ENCODE data around the gene SPATS2L.

SPATS2L gene

GRCh38 chr2:200486529-200486928, 180.0 kb downstream of the SPATS2L start:
- Histone ChIP-seq H3K36me3 (ENCODE audit: control insufficient read depth, low read length) (peaks cover 7% of the 10 kb centered on the region), H3K4me3 (ENCODE audit: low read length) (no peak overlapping the region), H3K27me3 (ENCODE audit: control insufficient read depth, low read length) (no peaks in the 10 kb centered on the region), H3K9me2 (replicated peaks; ENCODE audit: control insufficient read depth, low read length) (no peaks in the 10 kb centered on the region), H4K20me1 (ENCODE audit: control insufficient read depth, insufficient read depth, low read depth, low read length) (no peaks in the 10 kb centered on the region), H3K9me3 (ENCODE audit: control insufficient read depth, insufficient read depth, low read length) (no peaks in the 10 kb centered on the region), H3K79me2 (ENCODE audit: control insufficient read depth, low read length) (no peaks in the 10 kb centered on the region), H3K27ac (ENCODE audit: low read depth, low read length) (no peak overlapping the region), H3K4me2 (ENCODE audit: low read length) (no peak overlapping the region), H3F3A (ENCODE audit: control insufficient read depth, insufficient read depth) (no peaks in the 10 kb centered on the region), H3K4me1 (ENCODE audit: control insufficient read depth, low read length) (no peaks in the 10 kb centered on the region)
- TF ChIP-seq CTCF (IDR thresholded peaks at IDR 0.05; ENCODE audit: low read depth, low read length, poor library complexity, severe bottlenecking), result no peak
- no peak for TF ChIP-seq EZH2phosphoT487 (IDR thresholded peaks at IDR 0.05; ENCODE audit: borderline replicate concordance, low read length)

GRCh38 chr2:200488169-200488568, 181.7 kb downstream of the SPATS2L start:
- H4K20me1 ChIP-seq (ENCODE audit: control insufficient read depth, insufficient read depth, low read depth, low read length), result no peaks in the 10 kb centered on the region
- no peak for TF ChIP-seq EZH2phosphoT487 (IDR thresholded peaks at IDR 0.05; ENCODE audit: borderline replicate concordance, low read length)
- TF ChIP-seq CTCF (IDR thresholded peaks at IDR 0.05; ENCODE audit: low read depth, low read length, poor library complexity, severe bottlenecking), result no peak
- no peak overlapping the region for H3K4me2 ChIP-seq (ENCODE audit: low read length)
- no peaks in the 10 kb centered on the region for H3K9me2 ChIP-seq (replicated peaks; ENCODE audit: control insufficient read depth, low read length)
- H3K9me3 ChIP-seq (ENCODE audit: control insufficient read depth, insufficient read depth, low read length), result no peaks in the 10 kb centered on the region
- H3K27ac ChIP-seq (ENCODE audit: low read depth, low read length), result no peak overlapping the region
- H3K4me1 ChIP-seq (ENCODE audit: control insufficient read depth, low read length), result no peaks in the 10 kb centered on the region
- no peaks in the 10 kb centered on the region for H3K79me2 ChIP-seq (ENCODE audit: control insufficient read depth, low read length)
- no peaks in the 10 kb centered on the region for H3K27me3 ChIP-seq (ENCODE audit: control insufficient read depth, low read length)
- no peaks in the 10 kb centered on the region for H3F3A ChIP-seq (ENCODE audit: control insufficient read depth, insufficient read depth)
- H3K36me3 ChIP-seq (ENCODE audit: control insufficient read depth, low read length), result peaks cover 24% of the 10 kb centered on the region
- H3K4me3 ChIP-seq (ENCODE audit: low read length), result no peak overlapping the region

- Histone ChIP-seq H3F3A (ENCODE audit: control insufficient read depth, insufficient read depth) (no peaks in the 10 kb centered on the region), H3K27me3 (ENCODE audit: control insufficient read depth, low read length) (no peaks in the 10 kb centered on the region), H3K36me3 (ENCODE audit: control insufficient read depth, low read length) (peaks cover 32% of the 10 kb centered on the region), H3K4me1 (ENCODE audit: control insufficient read depth, low read length) (no peaks in the 10 kb centered on the region), H3K4me3 (ENCODE audit: low read length) (no peak overlapping the region), H3K9me3 (ENCODE audit: control insufficient read depth, insufficient read depth, low read length) (no peaks in the 10 kb centered on the region), H4K20me1 (ENCODE audit: control insufficient read depth, insufficient read depth, low read depth, low read length) (no peaks in the 10 kb centered on the region), H3K9me2 (replicated peaks; ENCODE audit: control insufficient read depth, low read length) (no peaks in the 10 kb centered on the region), H3K4me2 (ENCODE audit: low read length) (no peak overlapping the region), H3K27ac (ENCODE audit: low read depth, low read length) (no peak overlapping the region), H3K79me2 (ENCODE audit: control insufficient read depth, low read length) (no peaks in the 10 kb centered on the region)
- no peak for TF ChIP-seq CTCF (IDR thresholded peaks at IDR 0.05; ENCODE audit: low read depth, low read length, poor library complexity, severe bottlenecking)
- no peak for TF ChIP-seq EZH2phosphoT487 (IDR thresholded peaks at IDR 0.05; ENCODE audit: borderline replicate concordance, low read length)
These were observed 183.5 kb downstream of the SPATS2L start for GRCh38 chr2:200490001-200490400.

- Histone ChIP-seq H3K4me2 (ENCODE audit: low read length) (no peak overlapping the region), H3K4me3 (ENCODE audit: low read length) (no peak overlapping the region), H3K9me3 (ENCODE audit: control insufficient read depth, insufficient read depth, low read length) (no peaks in the 10 kb centered on the region), H3K27me3 (ENCODE audit: control insufficient read depth, low read length) (no peaks in the 10 kb centered on the region), H3K36me3 (ENCODE audit: control insufficient read depth, low read length) (peaks cover 41% of the 10 kb centered on the region), H4K20me1 (ENCODE audit: control insufficient read depth, insufficient read depth, low read depth, low read length) (no peaks in the 10 kb centered on the region), H3K27ac (ENCODE audit: low read depth, low read length) (no peak overlapping the region), H3K9me2 (replicated peaks; ENCODE audit: control insufficient read depth, low read length) (no peaks in the 10 kb centered on the region), H3F3A (ENCODE audit: control insufficient read depth, insufficient read depth) (no peaks in the 10 kb centered on the region), H3K79me2 (ENCODE audit: control insufficient read depth, low read length) (no peaks in the 10 kb centered on the region), H3K4me1 (ENCODE audit: control insufficient read depth, low read length) (no peaks in the 10 kb centered on the region)
- no peak for TF ChIP-seq CTCF (IDR thresholded peaks at IDR 0.05; ENCODE audit: low read depth, low read length, poor library complexity, severe bottlenecking)
- no peak for TF ChIP-seq EZH2phosphoT487 (IDR thresholded peaks at IDR 0.05; ENCODE audit: borderline replicate concordance, low read length)
These were observed 186.2 kb downstream of the SPATS2L start for GRCh38 chr2:200492656-200493055.
